HG03558 (cell line): Measurements from ENCODE around the gene PALMD.

Experiments
- ATAC-seq: cut with Tn5 transposase; IDR thresholded peaks from one replicate; pipeline ENCODE4 v1.9.1; 2021; ENCODE audit warnings: moderate number of reproducible peaks; ENCODE audit not compliant: unreplicated experiment; ENCODE audit errors: extremely low read depth

The PALMD gene

GRCh38 chr1:99682291-99682751 lies 36.4 kb downstream of the PALMD start:
- no peak for ATAC-seq

GRCh38 chr1:99685516-99686180 lies 39.7 kb downstream of the PALMD start:
- ATAC-seq, result peak; percentile 74

GRCh38 chr1:99691175-99691574 lies 45.3 kb downstream of the PALMD start:
- ATAC-seq, result no peak

- no peak for ATAC-seq
These were observed 50.7 kb downstream of the PALMD start for GRCh38 chr1:99696616-99697015.

GRCh38 chr1:99697580-99697979 lies 51.7 kb downstream of the PALMD start:
- no peak for ATAC-seq

GRCh38 chr1:99700020-99700419 lies 54.1 kb downstream of the PALMD start:
- ATAC-seq, result no peak

- ATAC-seq, result no peak
These were observed 56.3 kb downstream of the PALMD start for GRCh38 chr1:99702221-99702620.

- ATAC-seq, result no peak
These were observed 58.5 kb downstream of the PALMD start for GRCh38 chr1:99704356-99704816.

- no peak for ATAC-seq
These were observed 59.5 kb downstream of the PALMD start for GRCh38 chr1:99705385-99705784.

- ATAC-seq, result no peak
These were observed 61.7 kb downstream of the PALMD start for GRCh38 chr1:99707535-99708142.

GRCh38 chr1:99710994-99711393 lies 65.1 kb downstream of the PALMD start:
- ATAC-seq, result no peak

GRCh38 chr1:99713006-99713405 lies 67.1 kb downstream of the PALMD start:
- no peak for ATAC-seq

- no peak for ATAC-seq
These were observed 71.1 kb downstream of the PALMD start for GRCh38 chr1:99717005-99717404.

- ATAC-seq, result no peak
These were observed 77.3 kb downstream of the PALMD start for GRCh38 chr1:99723251-99723650.

- ATAC-seq, result no peak
These were observed 80.1 kb downstream of the PALMD start for GRCh38 chr1:99725996-99726395.

GRCh38 chr1:99726407-99726806 lies 80.5 kb downstream of the PALMD start:
- no peak for ATAC-seq

- ATAC-seq, result no peak
These were observed 80.9 kb downstream of the PALMD start for GRCh38 chr1:99726818-99727217.

GRCh38 chr1:99727575-99728185 lies 81.8 kb downstream of the PALMD start:
- ATAC-seq, result no peak

- peak; percentile 51 for ATAC-seq
These were observed 82.8 kb downstream of the PALMD start for GRCh38 chr1:99728494-99729235.

GRCh38 chr1:99731384-99731783 lies 85.5 kb downstream of the PALMD start:
- no peak for ATAC-seq

GRCh38 chr1:99735852-99736251 lies 89.9 kb downstream of the PALMD start:
- no peak for ATAC-seq
